Adrenal gland (tissue), 5 donors: ENCODE measurements around the gene POLR2H.
A peak's percentile ranks its signal among the peaks of the same experiment; 100 is the strongest.

Source experiments
- CTCF ChIP-seq, 6 experiments: fragments of 450-650 bp in 4 of 6; fragments of 200-600 bp in 2 of 6; sonication (generic) in 1 of 6; IDR thresholded peaks; 1 replicate in 5 of 6; 2 replicates in 1 of 6; pipeline versions ENCODE4 v1.5.1 to v1.8.0; 2016 to 2021; ENCODE audit warnings: antibody characterized with exemption in 6 of 6, mild to moderate bottlenecking in 2 of 6, moderate library complexity in 1 of 6
- POLR2A ChIP-seq, 2 donors: fragments of 450-650 bp; IDR thresholded peaks; one replicate each; pipeline ENCODE4 v1.6.1; 2017; ENCODE audit warnings: antibody characterized with exemption in 2 of 2, mild to moderate bottlenecking in 2 of 2, moderate library complexity in 1 of 2
- donor health status: DM: no; HTN: no; CAD: no.

- TF ChIP-seq CTCF (IDR thresholded peaks at IDR 0.05) (peak in 2 of 6 experiments; percentile 9 to 13), POLR2A (IDR thresholded peaks at IDR 0.05) (no peak)
Observed at GRCh38 chr3:184338511-184338945, 23.0 kb upstream of the POLR2H start.
